Stomach (tissue), 9 donors: ENCODE measurements around the gene AFAP1L1. TPM values are rescaled to one million over a fixed set of nuclear protein-coding genes. Genes with fewer than 3 reads are reported as not detected.

Experiments
- DNase-seq, 2 donors: peaks; one replicate each; pipeline versions ENCODE4 v3.0.0 to v3.0.0-alpha.2; 2013 to 2019
- H3K27ac ChIP-seq, 5 donors: fragments of 200-600 bp in 4 of 5; sonication (generic) in 4 of 5; one replicate each; pipeline ENCODE4 v1.5.1; 2013 to 2019; ENCODE audit warnings: mild to moderate bottlenecking in 1 of 5, moderate library complexity in 1 of 5
- H3K27me3 ChIP-seq, 3 donors: fragments of 200-600 bp; sonication (generic); one replicate each; pipeline ENCODE4 v1.5.1; 2017 to 2019; ENCODE audit warnings: mixed run types in 1 of 3
- H3K36me3 ChIP-seq, 4 donors: fragments of 200-600 bp; sonication (generic); 1 replicate in 3 of 4; 2 replicates in 1 of 4; pipeline ENCODE4 v1.5.1; 2016 to 2019
- H3K4me1 ChIP-seq, 4 donors: fragments of 200-600 bp; sonication (generic); one replicate each; pipeline ENCODE4 v1.5.1; 2016 to 2019
- H3K4me3 ChIP-seq, 4 donors: fragments of 200-600 bp; sonication (generic) in 3 of 4; one replicate each; pipeline ENCODE4 v1.5.1; 2016 to 2019; ENCODE audit warnings: mild to moderate bottlenecking in 1 of 4
- H3K9me3 ChIP-seq, 4 donors: fragments of 200-600 bp; sonication (generic); one replicate each; pipeline ENCODE4 v1.5.1; 2016 to 2019
- EP300 ChIP-seq: sonication (generic); formaldehyde crosslinking; IDR thresholded peaks from one replicate; pipeline ENCODE4 v1.6.1; 2017; ENCODE audit warnings: antibody characterized with exemption
- POLR2A ChIP-seq, 4 donors: fragments of 450-650 bp; IDR thresholded peaks; one replicate each; pipeline ENCODE4 v1.6.1; 2016; ENCODE audit warnings: antibody characterized with exemption in 4 of 4, control low read depth in 2 of 4, mild to moderate bottlenecking in 1 of 4, moderate library complexity in 1 of 4
- POLR2AphosphoS5 ChIP-seq, 3 donors: sonication (generic); formaldehyde crosslinking; IDR thresholded peaks; one replicate each; pipeline ENCODE4 v1.6.1; 2016; ENCODE audit warnings: antibody characterized with exemption in 3 of 3
- WGBS, 5 donors: extraction: QIAGEN DNeasy Blood & Tissue Kit in 3 of 5; methylation state at CpG; one replicate each; pipeline versions ENCODE4 v1.1.5 to v1.1.7; 2013 to 2018; 5-methylcytosine and 5-hydroxymethylcytosine counted together
- intact Hi-C: fragments of 100-400 bp; cut with DNase I; formaldehyde crosslinking; loops from one replicate; pipeline ENCODE4 v1.15.1; 2023; ENCODE audit warnings: low total_unique reads
- polyA plus RNA-seq, 3 donors: library from polyadenylated mRNA; stranded (reverse); fragments of 200-250 nt; gene quantifications; one replicate each; pipeline ENCODE4 v1.2.3, GENCODE V29; 2013
- total RNA-seq, 5 donors: library from RNA; depleted of rRNA; stranded (reverse); fragments of >200 nt; gene quantifications; one replicate each; pipeline versions ENCODE4 v1.1.0 to v1.2.3, GENCODE V29; 2014 to 2016
- TF ChIP-seq, protein P1 (sequence below), 7 experiments: fragments of 450-650 bp in 4 of 7; fragments of 200-600 bp in 3 of 7; sonication (generic) in 3 of 7; IDR thresholded peaks; one replicate each; pipeline ENCODE4 v1.5.1; 2016 to 2019; ENCODE audit warnings: antibody characterized with exemption in 7 of 7, control low read depth in 2 of 7, mild to moderate bottlenecking in 1 of 7
- donor health status: healthy with polysubstance abuse.
- donor health status: Bipolar disorder and iron deficiency.
- donor health status: healthy.

The AFAP1L1 gene
- total and polyA plus RNA-seq, 8 donors = 0.29 to 66.5 (median 3.3) TPM

- TF ChIP-seq, protein P1, sequence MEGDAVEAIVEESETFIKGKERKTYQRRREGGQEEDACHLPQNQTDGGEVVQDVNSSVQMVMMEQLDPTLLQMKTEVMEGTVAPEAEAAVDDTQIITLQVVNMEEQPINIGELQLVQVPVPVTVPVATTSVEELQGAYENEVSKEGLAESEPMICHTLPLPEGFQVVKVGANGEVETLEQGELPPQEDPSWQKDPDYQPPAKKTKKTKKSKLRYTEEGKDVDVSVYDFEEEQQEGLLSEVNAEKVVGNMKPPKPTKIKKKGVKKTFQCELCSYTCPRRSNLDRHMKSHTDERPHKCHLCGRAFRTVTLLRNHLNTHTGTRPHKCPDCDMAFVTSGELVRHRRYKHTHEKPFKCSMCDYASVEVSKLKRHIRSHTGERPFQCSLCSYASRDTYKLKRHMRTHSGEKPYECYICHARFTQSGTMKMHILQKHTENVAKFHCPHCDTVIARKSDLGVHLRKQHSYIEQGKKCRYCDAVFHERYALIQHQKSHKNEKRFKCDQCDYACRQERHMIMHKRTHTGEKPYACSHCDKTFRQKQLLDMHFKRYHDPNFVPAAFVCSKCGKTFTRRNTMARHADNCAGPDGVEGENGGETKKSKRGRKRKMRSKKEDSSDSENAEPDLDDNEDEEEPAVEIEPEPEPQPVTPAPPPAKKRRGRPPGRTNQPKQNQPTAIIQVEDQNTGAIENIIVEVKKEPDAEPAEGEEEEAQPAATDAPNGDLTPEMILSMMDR (IDR thresholded peaks at IDR 0.05) = no peak
- TF ChIP-seq POLR2A (IDR thresholded peaks at IDR 0.05) (no peak), POLR2AphosphoS5 (IDR thresholded peaks at IDR 0.05) (no peak), EP300 (no peak)
- Histone ChIP-seq H3K4me1 (peaks cover 3 to 13% (median 5%) of the 10 kb centered on the region in 4 donors), H3K9me3 (no peaks in the 10 kb centered on the region), H3K36me3 (peaks cover 0 to 5% (median 0%) of the 10 kb centered on the region in 4 donors), H3K27ac (no peak overlapping the region), H3K27me3 (no peaks in the 10 kb centered on the region), H3K4me3 (no peak overlapping the region)
- 90 to 96% (median 94%) methylated on average over 5 of the region's 5 CpGs for WGBS, 5 donors
- DNase-seq = no peak
- intact Hi-C loops = no loop called here
Observed at GRCh38 chr5:149325894-149326293, 54.2 kb downstream of the AFAP1L1 start.

DNA sequence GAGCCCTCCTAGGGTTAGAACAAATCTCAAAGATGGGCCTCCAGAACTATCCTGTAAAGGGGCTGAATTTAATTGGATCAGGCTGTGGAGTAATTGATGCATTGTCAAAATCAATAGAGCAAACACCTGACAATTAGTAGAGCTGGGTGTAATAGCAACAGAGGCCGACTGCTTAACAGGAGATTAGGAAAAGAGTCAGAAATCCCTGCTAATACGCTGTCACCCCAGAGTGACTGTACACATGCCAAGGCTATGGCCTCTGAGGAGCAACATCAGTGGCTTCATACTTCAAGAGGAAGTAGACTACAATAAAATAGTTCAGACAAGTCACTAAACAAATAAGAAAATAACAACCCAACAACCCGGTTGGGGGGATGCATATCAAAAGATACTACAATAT, 55.0 kb downstream of the AFAP1L1 start:
- Histone ChIP-seq H3K36me3 (peaks cover 0 to 5% (median 0%) of the 10 kb centered on the region in 4 donors), H3K4me1 (peaks cover 0 to 8% (median 0%) of the 10 kb centered on the region in 4 donors), H3K27ac (no peak overlapping the region), H3K9me3 (no peaks in the 10 kb centered on the region), H3K27me3 (no peaks in the 10 kb centered on the region), H3K4me3 (no peak overlapping the region)
- intact Hi-C loops = no loop called here
- WGBS, 5 donors = 57 to 77% (median 69%) methylated on average over 3 of the region's 3 CpGs
- TF ChIP-seq EP300 = no peak
- TF ChIP-seq, protein P1 (IDR thresholded peaks at IDR 0.05) = no peak
- no peak for TF ChIP-seq POLR2A (IDR thresholded peaks at IDR 0.05)
- no peak for TF ChIP-seq POLR2AphosphoS5 (IDR thresholded peaks at IDR 0.05)
- no peak for DNase-seq

DNA sequence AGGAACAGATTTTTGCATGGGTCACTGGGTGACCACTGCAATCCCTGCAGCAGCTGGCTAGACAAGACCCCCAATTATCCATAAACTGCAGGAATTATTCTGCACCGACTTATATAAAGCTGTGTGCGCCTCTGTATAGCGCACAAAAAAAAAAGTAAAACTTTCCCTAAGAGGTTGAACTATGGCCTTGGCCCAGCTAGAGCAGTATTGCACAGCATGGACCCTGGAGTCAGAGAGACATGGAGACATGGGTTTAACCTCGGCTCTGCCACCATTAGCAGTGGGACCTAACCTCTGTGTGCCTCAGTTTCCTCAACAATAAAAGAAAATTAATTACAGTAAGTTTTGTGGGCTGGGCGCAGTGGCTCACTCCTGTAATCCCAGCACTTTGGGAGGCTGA, 56.5 kb downstream of the AFAP1L1 start:
- intact Hi-C loops = no loop called here
- TF ChIP-seq POLR2AphosphoS5 (IDR thresholded peaks at IDR 0.05) (no peak), POLR2A (IDR thresholded peaks at IDR 0.05) (no peak), EP300 (no peak)
- TF ChIP-seq, protein P1 (IDR thresholded peaks at IDR 0.05) = no peak
- WGBS, 5 donors = 92 to 95% (median 95%) methylated on average over 5 of the region's 5 CpGs

GRCh38 chr5:149333711-149334443, 62.2 kb downstream of the AFAP1L1 start:
- H3K27me3 ChIP-seq = no peaks in the 10 kb centered on the region
- peaks cover 0 to 20% (median 15%) of the 10 kb centered on the region in 4 donors for H3K36me3 ChIP-seq
- no peaks in the 10 kb centered on the region for H3K4me1 ChIP-seq
- H3K4me3 ChIP-seq = no peak overlapping the region
- no peak for DNase-seq
- TF ChIP-seq POLR2AphosphoS5 (IDR thresholded peaks at IDR 0.05) = no peak
- TF ChIP-seq POLR2A (IDR thresholded peaks at IDR 0.05) = no peak
- TF ChIP-seq, protein P1 (IDR thresholded peaks at IDR 0.05) = no peak
- TF ChIP-seq EP300 = no peak
- H3K27ac ChIP-seq = no peak overlapping the region
- 70 to 87% (median 75%) methylated on average over 2 of the region's 2 CpGs for WGBS, 5 donors
- intact Hi-C loops = no loop called here
- H3K9me3 ChIP-seq = no peaks in the 10 kb centered on the region

More for the DNA sequence above, 56.5 kb downstream of the AFAP1L1 start:
- Histone ChIP-seq H3K9me3 (no peaks in the 10 kb centered on the region), H3K4me3 (no peak overlapping the region), H3K36me3 (peaks cover 0 to 8% (median 2%) of the 10 kb centered on the region in 4 donors), H3K27me3 (no peaks in the 10 kb centered on the region), H3K27ac (no peak overlapping the region), H3K4me1 (no peaks in the 10 kb centered on the region)
- DNase-seq = no peak
